Midbrain (tissue), 1 donor: ENCODE data around the gene SLC1A7.

Experiments
- DNase-seq: peaks from one replicate; lab custom pipeline; 2025; lab: John Stamatoyannopoulos, UW

SLC1A7 gene

GRCh38 chr1:53090227-53091147 lies 52.0 kb downstream of the SLC1A7 start:
- no peak for DNase-seq

- DNase-seq, result no peak
Measured at GRCh38 chr1:53089478-53090226, 52.8 kb downstream of the SLC1A7 start.

GRCh38 chr1:53088616-53089300 lies 53.7 kb downstream of the SLC1A7 start:
- no peak for DNase-seq

- no peak for DNase-seq
Measured at GRCh38 chr1:53087332-53088285, 54.8 kb downstream of the SLC1A7 start.

GRCh38 chr1:53086491-53087070 lies 55.9 kb downstream of the SLC1A7 start:
- no peak for DNase-seq

- no peak for DNase-seq
Measured at GRCh38 chr1:53085405-53085804, 57.0 kb downstream of the SLC1A7 start.

- no peak for DNase-seq
Measured at GRCh38 chr1:53084589-53084971, 57.9 kb downstream of the SLC1A7 start.

GRCh38 chr1:53083636-53084588 lies 58.5 kb downstream of the SLC1A7 start:
- no peak for DNase-seq

- DNase-seq, result no peak
Measured at GRCh38 chr1:53082826-53083455, 59.5 kb downstream of the SLC1A7 start.

GRCh38 chr1:53081384-53082066 lies 60.9 kb downstream of the SLC1A7 start:
- DNase-seq, result no peak

GRCh38 chr1:53080769-53081168 lies 61.7 kb downstream of the SLC1A7 start:
- no peak for DNase-seq

- no peak for DNase-seq
Measured at GRCh38 chr1:53080041-53080440, 62.4 kb downstream of the SLC1A7 start.

GRCh38 chr1:53079251-53079650 lies 63.2 kb downstream of the SLC1A7 start:
- DNase-seq, result no peak

GRCh38 chr1:53078333-53079101 lies 63.9 kb downstream of the SLC1A7 start:
- DNase-seq, result no peak

- DNase-seq, result no peak
Measured at GRCh38 chr1:53077599-53077965, 64.9 kb downstream of the SLC1A7 start.

GRCh38 chr1:53076721-53077598 lies 65.5 kb downstream of the SLC1A7 start:
- DNase-seq, result no peak

GRCh38 chr1:53076165-53076564 lies 66.3 kb downstream of the SLC1A7 start:
- no peak for DNase-seq
